RCC 7860 (cell line): ENCODE measurements around the gene GSTO2.
A peak's percentile ranks its signal among the peaks of the same experiment; 100 is the strongest.

ENCODE experiments used
- DNase-seq: peaks from one replicate; pipeline ENCODE4 v3.0.0-alpha.2; 2015; ENCODE audit warnings: low spot score
- FAIRE-seq: peaks from 2 replicates; lab custom pipeline; 2012; peaks lifted over from hg19 to GRCh38; lab: Jason Lieb, UNC

GSTO2 gene

DNA sequence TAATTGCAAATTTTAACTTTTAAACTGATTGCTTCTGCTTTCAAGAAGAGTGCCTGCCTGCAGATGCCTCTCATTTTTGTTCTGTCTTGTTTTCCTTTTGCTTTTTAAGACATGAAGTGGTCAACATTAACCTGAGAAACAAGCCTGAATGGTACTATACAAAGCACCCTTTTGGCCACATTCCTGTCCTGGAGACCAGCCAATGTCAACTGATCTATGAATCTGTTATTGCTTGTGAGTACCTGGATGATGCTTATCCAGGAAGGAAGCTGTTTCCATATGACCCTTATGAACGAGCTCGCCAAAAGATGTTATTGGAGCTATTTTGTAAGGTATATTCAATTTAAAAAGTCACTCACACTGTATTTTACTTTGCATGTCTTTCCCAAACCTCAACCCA is 8.8 kb downstream of the GSTO2 start:
- FAIRE-seq (no peak), DNase-seq (no peak)

DNA sequence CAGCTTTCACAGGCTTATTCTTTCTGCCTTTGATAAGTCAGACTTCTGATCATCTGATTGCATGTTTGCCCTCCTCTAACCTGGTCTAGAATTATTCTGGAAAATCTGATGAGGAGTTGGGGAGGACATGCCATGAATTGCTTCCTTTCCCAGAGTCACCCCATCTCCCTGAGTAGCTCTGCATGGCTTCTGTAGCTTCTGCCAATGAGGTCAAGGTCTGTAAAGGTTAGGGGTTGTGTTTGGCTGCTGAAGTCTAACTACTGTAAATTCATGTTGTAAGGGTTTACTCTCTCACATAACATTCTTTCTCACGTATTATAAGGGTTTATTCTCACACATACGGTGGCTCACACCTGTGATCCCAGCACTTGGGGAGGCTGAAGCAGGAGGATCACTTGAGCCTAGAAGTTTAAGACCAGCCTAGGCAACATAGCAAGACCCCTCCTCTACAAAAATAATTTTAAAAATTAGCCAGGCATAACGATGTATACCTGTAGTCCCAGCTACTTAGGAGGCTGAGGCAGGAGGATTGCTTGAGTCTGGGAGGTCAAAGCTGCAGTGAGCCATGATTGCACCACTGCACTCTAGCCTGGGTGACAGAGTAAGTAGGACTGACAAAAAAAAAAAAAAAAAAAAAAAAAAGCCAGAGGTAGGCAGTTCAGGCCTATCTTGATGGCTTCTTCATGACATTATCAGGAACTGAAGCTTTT is 10.7 kb downstream of the GSTO2 start:
- no peak for FAIRE-seq
- no peak for DNase-seq

DNA sequence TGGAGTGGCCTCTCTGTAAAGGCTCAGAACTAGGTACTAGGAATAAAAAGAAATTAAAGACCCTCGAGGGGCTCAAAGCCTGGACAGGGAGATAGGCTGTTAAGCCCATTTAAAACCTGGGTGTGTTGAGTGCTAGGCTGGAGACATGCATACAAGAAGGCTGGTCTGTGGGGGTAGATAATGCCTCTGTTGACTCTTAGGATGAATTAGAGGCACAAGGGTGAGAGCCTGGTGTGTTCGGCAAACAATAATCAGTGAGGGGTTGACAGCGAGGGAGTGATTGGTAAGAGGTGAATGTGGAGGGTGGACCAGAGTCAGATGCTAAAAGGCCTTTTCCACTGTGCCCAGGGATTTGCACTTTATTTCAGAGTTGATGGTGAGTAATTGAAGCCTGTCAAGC is 12.7 kb downstream of the GSTO2 start:
- FAIRE-seq (no peak), DNase-seq (no peak)

DNA sequence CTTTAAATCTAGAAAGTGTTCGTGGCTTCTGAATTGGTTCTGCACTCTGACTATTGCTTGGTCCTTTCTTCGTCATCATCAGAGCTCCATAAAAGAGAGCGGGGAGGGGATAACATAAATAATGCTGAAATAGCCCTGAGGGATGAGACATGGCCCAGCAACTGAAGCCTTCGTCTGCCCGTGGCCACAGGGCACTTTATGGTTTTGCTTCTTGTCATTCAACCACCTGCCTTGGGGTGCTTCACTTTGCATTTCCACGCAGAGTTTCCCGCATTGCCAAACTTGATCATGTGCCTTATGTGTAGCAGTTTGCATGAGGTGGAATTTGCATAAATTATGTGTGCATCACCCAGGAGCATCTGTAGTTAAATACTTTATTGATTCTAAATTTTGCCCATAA is 15.9 kb downstream of the GSTO2 start:
- FAIRE-seq (no peak), DNase-seq (no peak)

DNA sequence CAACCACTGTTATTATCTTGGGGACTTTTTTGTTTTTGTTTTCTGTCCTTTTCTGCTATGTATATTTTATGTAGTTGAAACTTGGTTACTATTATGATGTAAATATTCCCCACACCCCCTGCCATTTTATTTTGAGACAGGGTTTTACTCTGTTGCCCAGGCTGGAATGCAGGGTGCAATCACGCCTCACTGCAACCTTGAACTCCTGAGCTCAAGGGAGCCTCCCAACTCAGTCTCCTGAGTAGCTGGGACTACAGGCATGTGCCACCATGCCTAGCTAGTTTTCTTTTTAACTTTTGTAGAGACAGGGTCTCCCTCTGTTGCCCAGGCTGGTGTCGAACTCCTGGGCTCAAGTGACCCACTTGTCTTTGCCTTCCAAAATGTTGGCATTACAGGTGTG is 18.0 kb downstream of the GSTO2 start:
- FAIRE-seq (no peak), DNase-seq (no peak)

DNA sequence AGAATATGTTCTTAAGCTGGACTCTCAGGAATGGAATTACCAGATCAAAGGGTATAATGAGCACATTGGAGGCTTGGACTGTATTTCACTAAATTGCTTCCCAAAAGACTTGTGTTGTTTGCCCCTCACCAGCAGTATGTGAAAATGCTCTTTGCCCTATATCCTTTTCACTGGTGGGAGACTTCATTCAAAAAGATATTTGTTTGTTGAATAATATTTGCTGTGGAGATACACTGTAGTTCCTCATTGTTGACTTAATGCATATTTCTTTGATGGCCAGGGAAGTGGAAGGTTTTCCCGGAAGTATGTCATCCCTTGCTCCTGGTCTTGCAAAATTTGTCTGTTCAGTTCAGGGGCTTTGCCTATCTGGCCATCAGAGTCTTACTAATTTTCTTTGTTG is 19.4 kb downstream of the GSTO2 start:
- DNase-seq, result no peak
- FAIRE-seq, result no peak

DNA sequence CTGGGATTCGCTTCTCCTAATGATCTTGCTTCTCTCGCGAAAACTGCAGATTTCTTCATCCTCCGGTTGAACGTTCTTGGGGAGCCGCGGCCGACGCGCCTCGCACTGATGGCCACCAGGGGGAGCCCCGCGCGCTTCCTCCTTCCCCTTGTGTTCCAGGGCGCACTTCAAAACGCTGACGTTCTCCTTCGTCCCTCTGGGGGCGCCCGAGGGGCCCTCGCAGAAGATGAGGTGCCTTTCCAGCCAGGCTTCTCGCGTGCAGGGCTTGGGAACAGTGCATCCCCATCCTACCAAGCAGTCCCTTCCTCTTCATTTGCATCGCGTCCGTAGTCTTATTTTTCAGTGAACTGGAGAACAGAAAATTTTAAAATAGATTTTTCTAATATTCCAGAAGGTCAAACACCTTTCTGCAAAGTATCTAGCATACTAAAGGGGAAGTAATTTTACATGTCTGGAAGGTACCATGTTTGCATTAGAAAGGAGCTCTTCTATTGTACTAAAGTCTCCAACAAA is 22.5 kb downstream of the GSTO2 start:
- DNase-seq (peak; percentile 68), FAIRE-seq (peak; percentile 45)

DNA sequence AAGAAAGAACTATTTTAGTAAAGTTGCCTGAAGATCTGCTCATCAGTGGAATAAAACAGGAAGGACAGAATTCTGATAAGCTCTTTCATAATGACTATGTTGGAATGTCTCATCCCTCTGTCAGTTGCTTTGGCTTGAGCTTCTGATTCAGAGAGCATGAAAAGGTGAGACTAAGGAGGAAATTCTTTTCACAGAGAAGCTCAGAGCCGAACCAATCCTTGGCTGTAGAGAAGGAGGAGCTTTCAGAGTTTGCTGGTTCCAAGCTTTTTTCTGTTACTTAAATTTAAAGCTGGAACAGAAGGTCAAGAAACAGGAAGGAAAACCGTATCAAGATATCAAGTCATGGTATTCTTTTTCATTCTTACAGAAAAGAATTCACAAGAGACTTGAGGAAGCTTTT is 24.0 kb downstream of the GSTO2 start:
- FAIRE-seq (no peak), DNase-seq (peak; percentile 16)

DNA sequence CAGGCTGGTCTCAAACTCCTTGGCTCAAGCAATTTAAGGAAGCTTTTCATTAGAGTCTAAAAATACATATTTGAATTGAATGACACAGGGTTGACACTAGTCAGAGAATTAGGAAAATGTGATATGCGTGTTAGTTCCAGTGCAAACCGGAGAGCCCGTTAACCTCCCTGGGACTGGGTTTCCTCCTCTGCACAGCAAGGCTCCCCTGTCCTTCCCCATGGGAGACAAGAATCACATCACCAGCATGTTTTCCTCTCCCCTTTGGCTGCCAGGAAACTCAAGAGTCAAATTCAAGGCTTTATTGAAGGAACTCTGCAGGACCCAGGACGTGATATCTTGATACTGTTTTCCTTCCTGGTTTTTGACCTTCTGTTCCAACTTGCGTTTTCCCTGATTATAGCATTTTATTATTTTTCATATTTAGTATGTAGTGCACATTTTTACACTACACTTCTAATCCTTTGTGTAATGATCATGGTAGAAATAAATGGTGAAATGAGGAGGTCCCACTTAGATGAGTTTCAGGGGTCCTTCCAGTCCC is 24.9 kb downstream of the GSTO2 start:
- DNase-seq (no peak), FAIRE-seq (no peak)

DNA sequence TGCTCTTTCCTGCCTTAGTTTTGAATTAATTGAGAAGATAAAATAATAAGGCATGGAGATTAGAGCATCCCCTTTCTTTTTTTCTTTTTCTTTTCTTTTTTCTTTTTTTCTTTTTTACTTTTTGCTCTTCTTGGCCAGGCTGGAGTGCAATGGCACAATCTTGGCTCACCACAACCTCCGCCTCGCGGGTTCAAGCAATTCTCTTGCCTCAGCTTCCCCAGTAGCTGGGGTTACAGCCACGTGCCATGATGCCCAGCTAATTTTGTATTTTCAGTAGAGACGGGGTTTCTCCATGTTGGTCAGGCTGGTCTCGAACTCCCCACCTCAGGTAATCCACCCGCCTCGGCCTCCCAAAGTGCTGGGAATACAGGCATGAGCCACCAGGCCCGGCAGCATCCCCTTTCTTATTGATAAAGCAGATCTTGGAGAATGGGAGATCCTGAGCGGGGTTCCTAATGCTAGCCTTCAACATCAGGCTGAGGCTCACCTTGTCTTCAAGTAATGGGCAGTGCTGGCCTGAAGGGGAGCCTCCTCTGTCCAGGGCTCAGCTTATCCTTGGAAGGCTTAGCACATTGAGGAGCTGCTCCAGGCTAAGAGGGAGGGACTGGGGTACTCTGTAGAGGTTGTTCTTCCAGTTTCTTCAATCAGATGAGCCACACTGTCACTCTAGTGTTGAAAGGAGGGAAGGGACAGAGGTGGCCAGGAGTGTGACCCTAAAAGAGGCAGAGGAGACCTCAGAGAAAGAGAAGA is 27.9 kb downstream of the GSTO2 start:
- no peak for DNase-seq
- no peak for FAIRE-seq

DNA sequence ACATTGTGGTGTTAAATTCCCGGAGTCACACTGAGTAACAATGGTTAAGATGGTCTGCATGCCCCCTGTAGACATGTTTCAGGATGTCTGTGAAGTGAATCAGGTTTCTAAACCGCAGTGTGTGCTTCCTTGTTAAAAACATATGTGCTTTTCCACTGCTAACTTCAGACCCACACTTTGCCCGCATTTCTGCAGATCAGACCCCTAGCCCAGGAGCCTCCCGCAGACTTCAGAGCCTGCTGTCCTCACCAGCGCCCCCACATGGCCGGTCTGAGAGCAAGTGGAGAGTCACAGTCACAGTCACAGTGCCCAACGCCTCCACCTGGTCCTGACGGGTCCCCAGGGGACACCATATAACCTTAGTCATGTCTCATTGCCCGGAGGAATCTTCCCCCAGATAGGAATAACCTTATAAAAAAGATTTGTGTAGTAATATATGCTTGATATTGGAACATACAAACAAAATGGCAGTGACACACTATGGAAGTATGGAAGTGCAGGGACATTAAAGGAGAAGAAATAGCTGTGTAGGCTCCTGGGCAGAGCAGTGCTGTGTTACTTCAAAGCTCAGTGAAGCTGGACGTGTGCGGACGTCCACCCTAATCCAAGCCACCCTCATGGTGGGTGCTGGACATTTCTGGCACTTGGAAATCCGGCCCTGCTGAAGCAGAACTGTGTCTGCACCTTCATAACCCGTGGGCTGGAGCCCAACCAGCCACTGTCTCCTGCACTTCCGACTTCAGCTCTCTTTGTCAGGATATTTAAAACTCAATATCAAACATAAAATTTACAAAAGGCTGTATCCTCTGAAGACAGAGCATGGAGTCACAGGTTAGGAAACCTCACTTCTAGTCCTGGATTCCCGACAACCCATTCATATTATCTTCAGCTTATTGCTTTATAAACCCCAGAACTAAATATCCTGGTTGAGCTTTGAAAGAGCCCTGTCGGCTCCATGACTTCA is 29.0 kb downstream of the GSTO2 start:
- no peak for DNase-seq
- FAIRE-seq, result no peak

DNA sequence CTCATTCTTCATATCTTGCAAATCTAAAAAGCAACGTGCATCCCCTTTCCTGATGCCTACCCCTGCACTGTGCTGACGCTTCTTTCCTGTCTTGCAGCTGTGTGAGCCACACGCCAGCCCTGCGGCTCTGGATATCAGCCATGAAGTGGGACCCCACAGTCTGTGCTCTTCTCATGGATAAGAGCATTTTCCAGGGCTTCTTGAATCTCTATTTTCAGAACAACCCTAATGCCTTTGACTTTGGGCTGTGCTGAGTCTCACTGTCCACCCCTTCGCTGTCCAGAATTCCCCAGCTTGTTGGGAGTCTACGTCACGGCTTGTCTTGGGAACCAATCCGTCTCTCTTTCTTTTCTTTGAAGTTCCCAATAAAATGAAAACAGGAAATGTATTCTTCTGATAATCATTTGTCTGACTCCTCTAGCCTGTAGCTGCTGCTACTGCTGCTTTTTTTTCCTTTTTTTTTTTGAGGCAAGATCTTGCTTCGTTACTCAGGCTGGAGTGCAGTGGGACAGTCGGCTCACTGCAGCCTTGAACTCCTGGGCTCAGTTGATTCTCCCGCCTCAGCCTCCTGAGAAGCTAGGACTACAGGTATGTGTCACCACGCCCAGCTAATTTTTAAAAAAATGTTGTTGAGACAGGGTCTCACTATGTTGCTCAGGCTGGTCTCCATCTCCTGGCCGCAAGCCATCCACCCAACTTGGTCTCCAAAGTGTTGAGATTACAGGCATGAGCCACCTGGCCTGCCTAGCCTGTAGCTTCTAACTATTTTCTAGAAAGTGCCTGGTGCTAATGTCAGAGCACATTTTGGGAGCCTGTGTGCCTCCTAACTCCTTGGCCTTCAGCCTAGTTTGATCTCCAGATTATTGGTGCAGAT is 30.3 kb downstream of the GSTO2 start:
- DNase-seq, result no peak
- no peak for FAIRE-seq

DNA sequence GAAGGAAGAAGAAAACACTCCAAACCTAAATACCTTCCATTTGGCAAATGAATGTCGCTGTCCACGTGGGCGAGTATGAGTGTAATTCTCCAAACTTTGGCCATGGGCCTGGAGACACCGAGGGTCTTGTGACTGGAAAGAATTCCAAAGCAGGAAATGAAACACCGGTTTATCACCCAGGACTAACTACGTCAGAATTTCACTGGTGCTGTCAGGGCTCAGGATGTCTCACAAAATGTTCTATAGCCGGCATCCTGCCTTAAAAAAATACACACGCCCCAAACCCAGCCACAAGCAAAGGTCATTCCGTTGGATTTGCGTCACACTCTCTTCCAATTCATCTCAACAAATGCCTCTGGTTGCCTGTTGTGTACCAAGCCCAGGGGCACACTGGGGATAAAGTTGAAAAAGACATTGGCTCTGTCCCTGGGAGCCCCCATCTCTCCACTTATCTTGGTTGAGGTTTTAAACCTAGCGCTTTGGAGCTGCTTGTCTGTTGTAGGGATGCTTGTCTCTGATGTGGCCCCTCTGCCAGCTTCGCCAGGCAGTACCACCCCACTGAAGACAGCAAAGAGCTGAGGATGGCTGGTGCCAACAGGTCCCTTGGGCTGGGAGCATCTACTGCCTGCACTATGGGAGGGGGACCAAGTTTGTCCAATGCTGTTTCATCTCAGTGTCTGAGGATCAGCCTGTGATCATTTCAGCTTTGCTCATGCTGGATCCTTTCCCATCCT is 31.2 kb downstream of the GSTO2 start:
- FAIRE-seq, result no peak

DNA sequence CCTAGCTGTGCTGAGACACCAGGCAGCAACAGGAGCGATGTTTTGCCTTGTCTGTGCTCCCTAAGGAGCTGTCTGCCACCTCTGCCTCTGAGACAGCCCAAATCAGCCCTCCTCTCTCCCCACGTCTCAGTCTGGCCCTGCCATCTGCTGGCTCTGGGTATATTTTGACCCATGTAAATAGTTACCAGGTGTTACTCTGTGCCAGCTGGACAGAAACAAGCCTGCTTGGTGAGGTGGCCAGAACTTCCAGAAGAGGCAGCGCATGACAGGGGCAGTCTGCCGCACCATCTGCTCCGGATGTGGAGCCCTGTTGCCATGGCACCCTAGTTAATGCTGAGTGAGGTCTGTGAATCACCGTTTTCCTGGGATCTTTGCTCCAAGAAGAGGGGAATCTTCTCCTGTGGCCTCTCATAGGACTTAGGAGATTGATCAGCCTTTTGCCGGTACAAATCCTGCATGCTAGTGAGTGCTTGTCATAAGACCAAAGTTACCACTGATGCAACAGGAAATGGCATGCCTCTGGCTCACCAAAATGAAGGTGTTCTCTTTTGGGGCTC is 31.8 kb downstream of the GSTO2 start:
- DNase-seq, result peak; percentile 95
- peak; percentile 68 for FAIRE-seq

More for the DNA sequence above, 31.2 kb downstream of the GSTO2 start:
- DNase-seq, result peak; percentile 23

DNA sequence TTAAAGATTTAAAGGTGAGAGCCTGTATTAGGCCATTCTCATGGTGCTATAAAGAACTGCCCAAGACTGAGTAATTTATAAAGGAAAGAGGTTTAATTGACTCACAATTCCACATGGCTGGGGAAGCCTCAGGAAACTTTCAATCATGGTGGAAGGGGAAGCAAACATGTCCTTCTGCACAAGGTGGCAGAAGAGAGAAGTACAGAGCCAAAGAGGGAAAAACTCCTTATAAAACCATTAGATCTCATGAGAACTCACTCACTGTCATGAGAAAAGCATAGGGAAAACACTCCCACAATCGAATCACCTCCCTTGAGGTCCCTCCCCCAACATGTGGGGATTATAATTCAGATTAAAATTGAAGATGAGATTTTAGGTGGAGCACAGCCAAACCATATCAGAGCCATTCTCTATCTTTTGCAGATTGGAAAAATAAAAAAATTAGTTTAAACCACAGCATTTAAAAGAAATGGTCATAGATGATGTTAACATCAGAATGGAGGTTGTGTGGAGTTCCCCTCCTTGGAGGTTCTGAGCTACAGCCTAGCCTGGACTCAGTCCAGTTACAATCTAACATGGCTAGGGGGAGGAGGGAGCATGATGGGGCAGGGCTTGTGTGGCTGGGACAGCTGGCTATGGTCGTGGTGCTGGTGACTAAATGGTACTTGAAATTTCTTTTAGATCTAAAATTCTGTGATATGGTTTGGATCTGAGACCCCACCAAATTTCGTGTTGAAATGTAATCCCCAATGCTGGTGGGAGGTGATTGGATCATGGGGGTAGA is 33.1 kb downstream of the GSTO2 start:
- DNase-seq, result no peak

DNA sequence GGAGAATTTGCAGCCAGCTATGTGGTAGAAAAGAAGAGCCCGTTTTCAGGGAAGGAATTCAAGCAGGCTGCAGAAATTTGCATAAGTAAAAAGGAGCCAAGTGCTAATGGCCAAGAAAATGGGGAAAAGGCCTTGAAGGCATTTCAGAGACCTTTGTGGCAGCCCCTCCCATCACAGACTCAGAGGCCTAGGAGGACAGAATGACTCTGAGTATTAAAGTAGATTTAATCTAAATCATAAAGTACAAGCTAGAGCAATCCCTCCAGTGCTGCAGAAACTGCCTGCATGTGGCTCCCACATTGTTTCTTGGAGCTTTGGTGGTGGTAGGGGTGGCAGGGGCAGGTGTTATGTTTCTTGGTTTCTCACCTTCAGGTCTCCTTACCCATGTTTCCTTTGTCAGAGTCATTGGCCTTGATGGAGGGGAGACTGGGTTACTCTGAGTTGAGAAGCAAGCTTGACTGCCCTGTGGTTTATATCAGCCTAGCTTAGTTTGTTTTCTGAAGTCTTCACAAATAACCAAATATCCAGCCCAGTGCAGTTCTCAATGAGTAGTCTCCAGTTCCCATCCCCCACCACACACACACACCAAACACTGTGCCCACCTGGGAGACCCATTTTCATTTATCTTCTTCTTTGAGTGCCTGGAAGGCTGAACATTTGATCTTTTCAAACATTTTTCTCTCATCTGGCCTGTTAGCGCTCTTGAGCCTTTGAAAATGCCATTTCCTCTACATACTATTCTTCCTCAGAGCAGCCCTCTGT is 34.8 kb downstream of the GSTO2 start:
- FAIRE-seq (no peak), DNase-seq (no peak)

More for the DNA sequence above, 33.1 kb downstream of the GSTO2 start:
- FAIRE-seq, result no peak

DNA sequence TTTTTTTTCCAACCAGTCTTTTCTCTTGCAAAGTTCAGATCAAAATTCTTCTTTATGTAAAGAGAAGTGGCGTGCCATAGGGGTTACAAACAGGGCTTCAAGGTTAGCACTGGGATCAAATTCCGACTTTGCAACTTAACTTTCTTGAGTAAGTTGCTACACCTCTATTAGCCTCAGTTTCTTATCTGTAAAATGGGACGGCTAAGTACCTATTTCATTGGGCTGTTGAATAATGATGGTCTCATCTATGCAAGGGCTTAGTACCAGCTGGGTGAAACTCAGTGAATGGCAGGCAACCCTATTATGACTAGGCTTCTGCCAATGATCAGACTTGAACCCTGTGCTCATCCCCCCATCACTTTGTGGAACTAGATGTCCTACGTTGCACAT is 35.4 kb downstream of the GSTO2 start:
- DNase-seq (no peak), FAIRE-seq (no peak)
